IMR-90 (cell line): ENCODE results near the gene RYR3. TPM values are rescaled to one million over a fixed set of nuclear protein-coding genes. Genes with fewer than 3 reads are reported as not detected.

Experiments used
- ATAC-seq: fragments of 200-7000 bp; cut with Tn5 transposase; 2 replicates; pipeline ENCODE4 v1.9.1; 2020; ENCODE audit warnings: low read depth, mild to moderate bottlenecking, moderate library complexity
- BruUV-seq: library from RNA; stranded (reverse); fragments of 400-500 nt; replicated peaks from 2 replicates; lab custom pipeline; 2021; lab: Mats Ljungman, UMichigan
- CTCF ChIA-PET: fragments of 300-600 bp; formaldehyde crosslinking; extraction: SDS; loops from one replicate; lab custom pipeline; 2021; ENCODE audit warnings: antibody characterized with exemption; lab: Yijun Ruan, JAX
- POLR2A ChIA-PET: fragments of 300-600 bp; sonication (Branson Sonifier 250); formaldehyde crosslinking; loops from one replicate; lab custom pipeline; 2022; ENCODE audit warnings: antibody characterized with exemption; ENCODE audit not compliant: unreplicated experiment; lab: Charles Lee
- DNase-seq: peaks from one replicate; pipeline ENCODE4 v3.0.0; 2013
- H2AFZ ChIP-seq: replicated peaks from 2 replicates; pipeline ENCODE3; 2013; ENCODE audit warnings: low read length, mild to moderate bottlenecking; ENCODE audit not compliant: poor library complexity
- H2AK5ac ChIP-seq: 2 replicates; pipeline ENCODE4 v1.6.1; 2013; ENCODE audit warnings: low read depth, low read length, inconsistent platforms
- H2AK9ac ChIP-seq: replicated peaks from 2 replicates; pipeline ENCODE3; 2013; ENCODE audit warnings: mild to moderate bottlenecking, low read depth, low read length, moderate library complexity; ENCODE audit not compliant: poor library complexity
- H2BK120ac ChIP-seq: 2 replicates; pipeline ENCODE4 v1.6.1; 2013; ENCODE audit warnings: low read depth, low read length, inconsistent platforms
- H2BK15ac ChIP-seq: 3 replicates; pipeline ENCODE4 v1.6.1; 2013; ENCODE audit warnings: low read depth, low read length, inconsistent platforms
- H2BK20ac ChIP-seq: 2 replicates; pipeline ENCODE4 v1.6.1; 2013; ENCODE audit warnings: low read depth, mild to moderate bottlenecking, inconsistent platforms, low read length, moderate library complexity
- H2BK5ac ChIP-seq: 2 replicates; pipeline ENCODE4 v1.6.1; 2013; ENCODE audit warnings: mild to moderate bottlenecking, low read depth, low read length, inconsistent platforms; ENCODE audit not compliant: poor library complexity, severe bottlenecking
- H3K14ac ChIP-seq: replicated peaks from 2 replicates; pipeline ENCODE4 v1.6.1; 2013; ENCODE audit warnings: low read depth, low read length, inconsistent platforms
- H3K18ac ChIP-seq: 2 replicates; pipeline ENCODE4 v1.6.1; 2013; ENCODE audit warnings: low read depth, low read length, control low read depth
- H3K23ac ChIP-seq: 2 replicates; pipeline ENCODE4 v1.6.1; 2013; ENCODE audit warnings: low read depth, low read length, inconsistent platforms
- H3K27ac ChIP-seq: 2 replicates; pipeline ENCODE4 v1.5.1; 2013; ENCODE audit warnings: mild to moderate bottlenecking, control low read depth, low read length; ENCODE audit not compliant: insufficient read depth
- H3K27me3 ChIP-seq: 2 replicates; pipeline ENCODE4 v1.6.1; 2013; ENCODE audit warnings: low read length; ENCODE audit not compliant: control insufficient read depth, insufficient read depth
- H3K36me3 ChIP-seq: 2 replicates; pipeline ENCODE4 v1.6.1; 2013; ENCODE audit warnings: low read length, mixed read lengths; ENCODE audit not compliant: control insufficient read depth, insufficient read depth
- H3K4ac ChIP-seq: 2 replicates; pipeline ENCODE4 v1.6.1; 2013; ENCODE audit warnings: low read depth, low read length, inconsistent platforms
- H3K4me1 ChIP-seq: 2 replicates; pipeline ENCODE4 v1.6.1; 2013; ENCODE audit warnings: low read length, mixed read lengths; ENCODE audit not compliant: control insufficient read depth, insufficient read depth
- H3K4me2 ChIP-seq: 2 replicates; pipeline ENCODE4 v1.6.1; 2013; ENCODE audit warnings: low read depth, mild to moderate bottlenecking, control low read depth, low read length, moderate library complexity
- H3K4me3 ChIP-seq: 2 replicates; pipeline ENCODE4 v1.5.1; 2013; ENCODE audit warnings: low read depth, mild to moderate bottlenecking, control low read depth, low read length, moderate library complexity; ENCODE audit not compliant: insufficient read depth
- H3K56ac ChIP-seq: 2 replicates; pipeline ENCODE4 v1.6.1; 2013; ENCODE audit warnings: low read length, inconsistent platforms; ENCODE audit not compliant: insufficient read depth; ENCODE audit errors: extremely low read depth
- H3K79me1 ChIP-seq, 2 experiments: 2 replicates each; pipeline ENCODE4 v1.6.1; 2013; ENCODE audit warnings: low read length in 2 of 2, inconsistent platforms in 1 of 2, low read depth in 1 of 2
- H3K9ac ChIP-seq: 2 replicates; pipeline ENCODE4 v1.6.1; 2013; ENCODE audit warnings: low read depth, low read length, control low read depth
- H3K9me1 ChIP-seq: 2 replicates; pipeline ENCODE4 v1.6.1; 2013; ENCODE audit warnings: low read length, inconsistent platforms; ENCODE audit not compliant: insufficient read depth
- H3K9me3 ChIP-seq: 2 replicates; pipeline ENCODE4 v1.6.1; 2013; ENCODE audit warnings: low read length; ENCODE audit not compliant: control insufficient read depth, insufficient read depth
- H4K20me1 ChIP-seq: 2 replicates; pipeline ENCODE4 v1.6.1; 2013; ENCODE audit warnings: low read length, inconsistent platforms; ENCODE audit not compliant: insufficient read depth
- H4K5ac ChIP-seq: 2 replicates; pipeline ENCODE4 v1.6.1; 2013; ENCODE audit warnings: mild to moderate bottlenecking, low read depth, low read length, control low read depth
- H4K8ac ChIP-seq, 2 experiments: 2 replicates each; pipeline ENCODE4 v1.6.1; 2013; ENCODE audit warnings: low read depth in 2 of 2, low read length in 2 of 2, control low read depth in 1 of 2, inconsistent platforms in 1 of 2
- H4K91ac ChIP-seq: 2 replicates; pipeline ENCODE4 v1.6.1; 2013; ENCODE audit warnings: low read depth, low read length, inconsistent platforms; ENCODE audit not compliant: insufficient read depth
- BHLHE40 ChIP-seq: fragments of 150-350 bp; IDR thresholded peaks from 2 replicates; pipeline ENCODE4 v1.6.1; 2016; ENCODE audit warnings: mild to moderate bottlenecking, low read depth, low read length
- CEBPB ChIP-seq: IDR thresholded peaks from 2 replicates; pipeline ENCODE4 v1.6.1; 2012; ENCODE audit warnings: low read depth, low read length, improper control_type of control experiment
- CHD1 ChIP-seq: IDR thresholded peaks from 2 replicates; pipeline ENCODE4 v1.6.1; 2012; ENCODE audit warnings: low read depth, low read length, improper control_type of control experiment
- CTCF ChIP-seq: conservative IDR thresholded peaks from 2 replicates; pipeline ENCODE4 v1.5.1; 2012; ENCODE audit warnings: mild to moderate bottlenecking, low read depth, low read length, improper control_type of control experiment
- ELK1 ChIP-seq: fragments of 150-350 bp; IDR thresholded peaks from 2 replicates; pipeline ENCODE4 v1.6.1; 2016; ENCODE audit warnings: low read depth, mild to moderate bottlenecking, low read length, moderate library complexity, borderline replicate concordance
- FOS ChIP-seq: fragments of 150-350 bp; IDR thresholded peaks from 2 replicates; pipeline ENCODE4 v1.6.1; 2016; ENCODE audit warnings: low read depth, low read length
- MAFK ChIP-seq: IDR thresholded peaks from 2 replicates; pipeline ENCODE4 v1.6.1; 2012; ENCODE audit warnings: low read depth, low read length, improper control_type of control experiment
- MAZ ChIP-seq: IDR thresholded peaks from 2 replicates; pipeline ENCODE4 v1.6.1; 2012; ENCODE audit warnings: low read depth, mild to moderate bottlenecking, low read length, improper control_type of control experiment, moderate library complexity, borderline replicate concordance
- MXI1 ChIP-seq: IDR thresholded peaks from 2 replicates; pipeline ENCODE4 v1.6.1; 2012; ENCODE audit warnings: low read depth, mild to moderate bottlenecking, low read length, moderate library complexity, borderline replicate concordance
- NFE2L2 ChIP-seq: fragments of 150-350 bp; IDR thresholded peaks from 2 replicates; pipeline ENCODE4 v1.6.1; 2016; ENCODE audit warnings: low read depth, mild to moderate bottlenecking, low read length
- POLR2A ChIP-seq: IDR thresholded peaks from 2 replicates; pipeline ENCODE4 v1.6.1; 2012; ENCODE audit warnings: mild to moderate bottlenecking, low read depth, low read length
- RAD21 ChIP-seq: IDR thresholded peaks from 2 replicates; pipeline ENCODE4 v1.6.1; 2012; ENCODE audit warnings: low read length, improper control_type of control experiment
- RCOR1 ChIP-seq: IDR thresholded peaks from 2 replicates; pipeline ENCODE4 v1.6.1; 2012; ENCODE audit warnings: mild to moderate bottlenecking, low read length, improper control_type of control experiment; ENCODE audit not compliant: insufficient replicate concordance
- RFX5 ChIP-seq: IDR thresholded peaks from 2 replicates; pipeline ENCODE4 v1.8.0; 2012; ENCODE audit warnings: low read depth, mild to moderate bottlenecking, low read length, moderate library complexity
- SMC3 ChIP-seq: fragments of 150-350 bp; IDR thresholded peaks from 2 replicates; pipeline ENCODE4 v1.6.1; 2016; ENCODE audit warnings: low read depth, mild to moderate bottlenecking, antibody characterized with exemption, low read length, moderate library complexity
- USF2 ChIP-seq: fragments of 150-350 bp; IDR thresholded peaks from 2 replicates; pipeline ENCODE4 v1.6.1; 2017; ENCODE audit warnings: mild to moderate bottlenecking, antibody characterized with exemption, low read length, low read depth
- WGBS, 2 experiments: methylation state at CpG; one replicate each; pipeline versions ENCODE4 v1.1.5 to v1.1.7; 2013; ENCODE audit warnings: missing lambda C conversion rate in 2 of 2; ENCODE audit not compliant: insufficient read length in 1 of 2; ENCODE audit errors: extremely low coverage in 2 of 2; 5-methylcytosine and 5-hydroxymethylcytosine counted together
- dilution Hi-C: fragments of 300-500 bp; cut with HindIII; formaldehyde crosslinking; loops from one replicate; pipeline ENCODE4 v1.14.3; 2018; ENCODE audit warnings: low sequenced_read_pairs; ENCODE audit not compliant: unreplicated experiment
- in situ Hi-C: fragments of 300-500 bp; cut with MboI; formaldehyde crosslinking; loops from 3 replicates; pipeline ENCODE4 v1.14.3; 2019; ENCODE audit warnings: low sequenced_read_pairs, inconsistent platforms, mixed read lengths
- intact Hi-C: fragments of 100-400 bp; cut with micrococcal nuclease; formaldehyde crosslinking; loops from 2 replicates; pipeline ENCODE4 v1.10.0; 2022
- polyA plus RNA-seq, 3 experiments: library from polyadenylated mRNA; depleted of rRNA; stranded (reverse); fragments of >200 nt; gene quantifications; 2 replicates each; pipeline ENCODE4 v1.2.3, GENCODE V29; 2012; ENCODE audit warnings: low replicate concordance in 1 of 3
- total RNA-seq: library from RNA; depleted of rRNA; stranded (reverse); fragments of >200 nt; gene quantifications from 2 replicates; pipeline ENCODE4 v1.2.3, GENCODE V29; 2012

Gene RYR3
- total and polyA plus RNA-seq, 2 of the 4 experiments (the other 2 are of a cell fraction), result 0.18 TPM; not detected in 1

- H2AK9ac ChIP-seq, result no peak overlapping the region
- in situ Hi-C loops (no loop called here), dilution Hi-C loops (no loop called here), intact Hi-C loops (no loop called here)
- no peak overlapping the region for H4K8ac ChIP-seq
- H2AFZ ChIP-seq, result no peak overlapping the region
- H3K18ac ChIP-seq, result no peak overlapping the region
- ATAC-seq, result no peak
- H3K9me3 ChIP-seq, result no peaks in the 10 kb centered on the region
- H3K14ac ChIP-seq, result no peak overlapping the region
- no peak overlapping the region for H3K27ac ChIP-seq
- no CpG with 5 or more reads among the region's 2 CpGs for WGBS, 2 experiments
- H3K9ac ChIP-seq, result no peak overlapping the region
- no peak overlapping the region for H2BK120ac ChIP-seq
- H2BK5ac ChIP-seq, result no peak overlapping the region
- no peaks in the 10 kb centered on the region for H3K79me1 ChIP-seq
- no peaks in the 10 kb centered on the region for H3K36me3 ChIP-seq
- H3K23ac ChIP-seq, result no peak overlapping the region
- H3K4ac ChIP-seq, result no peak overlapping the region
- no peak overlapping the region for H2BK15ac ChIP-seq
- no peak overlapping the region for H2AK5ac ChIP-seq
- H3K4me3 ChIP-seq, result no peak overlapping the region
- no peak overlapping the region for H2BK20ac ChIP-seq
- TF ChIP-seq USF2 (no peak), FOS (no peak), MAFK (no peak), ELK1 (no peak), MAZ (no peak), MXI1 (no peak), RCOR1 (no peak), BHLHE40 (no peak), RFX5 (no peak), CTCF (no peak), POLR2A (no peak), SMC3 (no peak), NFE2L2 (no peak), RAD21 (no peak), CEBPB (no peak), CHD1 (no peak)
- no peaks in the 10 kb centered on the region for H3K4me1 ChIP-seq
- no peak for DNase-seq
- H4K91ac ChIP-seq, result no peak overlapping the region
- no peak overlapping the region for H3K4me2 ChIP-seq
- H3K9me1 ChIP-seq, result no peaks in the 10 kb centered on the region
- BruUV-seq, result no TSS peak
- H3K27me3 ChIP-seq, result no peaks in the 10 kb centered on the region
- H3K56ac ChIP-seq, result no peak overlapping the region
- POLR2A ChIA-PET, result no interaction called here
- H4K5ac ChIP-seq, result no peak overlapping the region
- H4K20me1 ChIP-seq, result no peaks in the 10 kb centered on the region
- CTCF ChIA-PET, result no interaction called here
Observed at GRCh38 chr15:33344111-33344510, 33.3 kb downstream of the RYR3 start.
